Hepatocyte (in vitro differentiated cells): ENCODE results near the gene D2HGDH. TPM values are rescaled to one million over a fixed set of nuclear protein-coding genes. Genes with fewer than 3 reads are reported as not detected.
"Not testable (repeated sequence)": the region's sequence is repeated elsewhere in the genome, so short reads cannot be mapped to it uniquely, and the experiment has no call there.

ENCODE experiments used
- DNase-seq: peaks from one replicate; pipeline ENCODE4 v3.0.0-alpha.2; 2016; ENCODE audit warnings: low spot score
- H2AFZ ChIP-seq: fragments of 200-600 bp; sonication (generic); 2 replicates; pipeline ENCODE4 v1.6.0; 2016; ENCODE audit warnings: antibody characterized with exemption, mild to moderate bottlenecking
- H3K27ac ChIP-seq: fragments of 200-600 bp; sonication (generic); 2 replicates; pipeline ENCODE4 v1.5.1; 2016; ENCODE audit warnings: mild to moderate bottlenecking
- H3K27me3 ChIP-seq: fragments of 200-600 bp; sonication (generic); 2 replicates; pipeline ENCODE4 v1.6.1; 2016
- H3K36me3 ChIP-seq: fragments of 200-600 bp; sonication (generic); replicated peaks from 2 replicates; pipeline ENCODE4 v1.5.1; 2016; ENCODE audit warnings: low read depth; ENCODE audit not compliant: insufficient read depth
- H3K4me1 ChIP-seq: fragments of 200-600 bp; sonication (generic); 2 replicates; pipeline ENCODE4 v1.5.1; 2016; ENCODE audit warnings: mild to moderate bottlenecking, moderate library complexity; ENCODE audit not compliant: insufficient read depth
- H3K4me2 ChIP-seq: fragments of 200-600 bp; sonication (generic); 2 replicates; pipeline ENCODE4 v1.6.0; 2016
- H3K4me3 ChIP-seq: fragments of 200-600 bp; sonication (generic); 2 replicates; pipeline ENCODE4 v1.5.1; 2016; ENCODE audit warnings: mild to moderate bottlenecking
- H3K79me2 ChIP-seq: fragments of 200-600 bp; sonication (generic); 2 replicates; pipeline ENCODE4 v1.6.0; 2017; ENCODE audit warnings: mild to moderate bottlenecking
- H3K9me2 ChIP-seq: fragments of 200-600 bp; sonication (generic); replicated peaks from 2 replicates; pipeline ENCODE4 v1.6.0; 2017; ENCODE audit warnings: mild to moderate bottlenecking; ENCODE audit not compliant: insufficient read depth
- H3K9me3 ChIP-seq: fragments of 200-600 bp; sonication (generic); 2 replicates; pipeline ENCODE4 v1.5.1; 2016; ENCODE audit warnings: low read depth, mild to moderate bottlenecking
- H4K20me1 ChIP-seq: fragments of 200-600 bp; sonication (generic); 2 replicates; pipeline ENCODE4 v1.6.0; 2016; ENCODE audit warnings: mild to moderate bottlenecking; ENCODE audit not compliant: insufficient read depth, poor library complexity, severe bottlenecking
- EZH2 ChIP-seq: fragments of 200-600 bp; sonication (generic); IDR thresholded peaks from 2 replicates; pipeline ENCODE4 v1.6.1; 2016; ENCODE audit warnings: antibody characterized with exemption, mild to moderate bottlenecking, borderline replicate concordance
- EZH2phosphoT487 ChIP-seq: fragments of 200-600 bp; sonication (generic); IDR thresholded peaks from one replicate; pipeline ENCODE4 v1.6.1; 2018; ENCODE audit warnings: antibody characterized with exemption, mild to moderate bottlenecking, low read depth, moderate library complexity; ENCODE audit not compliant: unreplicated experiment, severe bottlenecking
- WGBS: methylation state at CpG from one replicate; pipeline ENCODE4 v1.1.6; 2016; ENCODE audit warnings: low lambda C conversion rate; ENCODE audit errors: missing lambda C conversion rate; 5-methylcytosine and 5-hydroxymethylcytosine counted together
- polyA plus RNA-seq: library from polyadenylated mRNA; unstranded; fragments of >200 nt; fragmentation: Nextera tagmentation; extraction: Ambion mirVana; gene quantifications from 2 replicates; pipeline ENCODE4 v1.2.1, GENCODE V29; 2016
- total RNA-seq: library from RNA; depleted of rRNA; stranded (reverse); fragments of >200 nt; gene quantifications from 2 replicates; pipeline ENCODE4 v1.2.3, GENCODE V29; 2014
- TF ChIP-seq, protein P1 (sequence below): fragments of 200-600 bp; sonication (generic); IDR thresholded peaks from 2 replicates; pipeline ENCODE4 v1.5.1; 2016; ENCODE audit warnings: antibody characterized with exemption, mild to moderate bottlenecking; ENCODE audit not compliant: poor library complexity

The D2HGDH gene
- total and polyA plus RNA-seq, 2 experiments from 2014 or later: 12.9 to 41.2 TPM

DNA sequence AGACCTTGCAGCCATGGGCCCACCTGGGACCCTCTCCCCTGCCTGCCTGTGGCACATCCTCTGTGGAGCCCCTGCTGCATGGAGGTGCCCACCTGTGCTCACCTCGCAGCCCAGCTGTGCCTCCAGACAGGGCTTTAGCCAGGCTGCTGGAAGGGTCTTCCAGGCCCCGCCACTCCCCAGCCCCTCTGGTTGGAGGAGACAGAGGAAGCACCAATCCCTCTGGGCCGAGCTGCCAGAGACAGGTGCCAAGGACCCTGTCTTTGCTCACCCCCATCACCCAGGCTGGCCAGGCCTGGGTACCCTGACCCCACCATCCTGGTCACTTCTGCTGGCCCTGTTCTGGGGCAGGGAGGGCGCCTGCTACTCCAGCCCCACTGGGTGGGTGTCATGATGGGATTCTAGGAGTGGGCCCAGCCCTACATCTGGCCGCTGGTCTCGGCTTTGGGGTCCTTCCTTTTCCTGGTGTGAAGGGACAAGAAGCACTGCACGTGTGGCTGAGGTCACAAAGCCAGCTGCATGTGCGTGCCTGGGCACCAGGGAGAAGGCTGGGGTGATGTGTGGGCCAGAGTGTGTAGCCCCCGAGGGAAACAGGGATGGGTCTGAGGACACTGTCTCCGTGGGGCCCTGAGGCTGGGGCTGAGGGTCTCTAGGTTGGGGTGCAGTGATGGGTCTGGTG lies 65.2 kb downstream of the D2HGDH start:
- H3K4me3 ChIP-seq: no peak overlapping the region
- no peaks in the 10 kb centered on the region for H3K9me3 ChIP-seq
- TF ChIP-seq EZH2phosphoT487: no peak
- WGBS: 95% methylated on average over 9 of the region's 10 CpGs
- no peaks in the 10 kb centered on the region for H3K9me2 ChIP-seq
- H3K4me1 ChIP-seq: peaks cover 6% of the 10 kb centered on the region
- H3K27me3 ChIP-seq: no peaks in the 10 kb centered on the region
- H3K36me3 ChIP-seq: no peaks in the 10 kb centered on the region
- H3K79me2 ChIP-seq: no peaks in the 10 kb centered on the region
- H4K20me1 ChIP-seq: no peaks in the 10 kb centered on the region
- no peak overlapping the region for H3K27ac ChIP-seq
- no peak overlapping the region for H3K4me2 ChIP-seq
- no peak overlapping the region for H2AFZ ChIP-seq
- no peak for DNase-seq

GRCh38 chr2:241800198-241800903 lies 65.9 kb downstream of the D2HGDH start:
- H3K4me2 ChIP-seq, H4K20me1 ChIP-seq, H3K4me1 ChIP-seq, H3K36me3 ChIP-seq, H3K27ac ChIP-seq, H3K4me3 ChIP-seq, H2AFZ ChIP-seq, DNase-seq, H3K79me2 ChIP-seq, H3K9me2 ChIP-seq, H3K27me3 ChIP-seq, H3K9me3 ChIP-seq: not testable (repeated sequence)
- 88% methylated on average over 33 of the region's 35 CpGs for WGBS

DNA sequence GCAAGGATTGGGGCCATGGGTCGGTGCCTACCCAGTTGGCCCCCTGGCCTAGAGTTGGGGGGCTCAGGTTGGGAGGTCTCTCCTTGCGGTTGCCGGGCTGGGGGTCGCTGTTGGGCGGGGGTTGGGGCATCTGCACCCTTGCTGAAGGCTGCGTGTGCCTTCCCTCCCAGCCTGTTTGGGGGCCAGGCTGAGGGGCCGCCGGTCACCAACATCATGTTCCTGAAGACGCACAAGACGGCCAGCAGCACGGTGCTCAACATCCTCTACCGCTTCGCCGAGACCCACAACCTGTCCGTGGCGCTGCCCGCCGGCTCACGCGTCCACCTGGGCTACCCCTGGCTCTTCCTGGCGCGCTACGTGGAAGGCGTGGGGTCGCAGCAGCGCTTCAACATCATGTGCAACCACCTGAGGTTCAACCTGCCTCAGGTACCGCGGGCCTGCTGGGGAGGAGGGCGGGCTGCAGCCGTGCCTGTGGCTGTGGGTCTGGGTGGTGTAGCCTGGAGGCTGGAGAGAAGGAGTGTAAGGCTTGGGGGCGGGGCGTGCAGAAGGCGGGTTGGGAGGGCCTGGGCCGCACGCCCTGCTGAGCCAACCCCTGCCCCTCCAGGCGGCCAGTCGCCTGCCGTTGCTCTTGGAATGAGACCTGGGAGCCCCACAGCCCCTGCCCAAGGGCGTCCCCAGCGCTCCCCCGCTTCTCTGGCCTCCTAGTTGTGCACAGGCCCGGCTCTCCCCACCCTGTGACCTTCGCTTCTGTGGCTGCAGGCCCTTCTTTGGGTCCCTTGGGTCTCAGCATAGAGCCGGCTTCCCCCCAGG lies 67.4 kb downstream of the D2HGDH start:
- Histone ChIP-seq H3K9me3 (no peaks in the 10 kb centered on the region), H4K20me1 (no peaks in the 10 kb centered on the region), H3K79me2 (no peaks in the 10 kb centered on the region), H3K27ac (no peak overlapping the region), H3K36me3 (no peaks in the 10 kb centered on the region), H2AFZ (no peak overlapping the region), H3K27me3 (no peaks in the 10 kb centered on the region), H3K4me1 (peaks cover 9% of the 10 kb centered on the region), H3K9me2 (no peaks in the 10 kb centered on the region), H3K4me3 (no peak overlapping the region), H3K4me2 (no peak overlapping the region)
- TF ChIP-seq EZH2 (no peak), EZH2phosphoT487 (no peak)
- WGBS: 80% methylated on average over 25 of the region's 44 CpGs
- peak; percentile 31 for DNase-seq

GRCh38 chr2:241802421-241803318 lies 68.2 kb downstream of the D2HGDH start:
- H3K9me3 ChIP-seq: no peaks in the 10 kb centered on the region
- no peaks in the 10 kb centered on the region for H4K20me1 ChIP-seq
- no peak overlapping the region for H3K4me3 ChIP-seq
- TF ChIP-seq, protein P1, sequence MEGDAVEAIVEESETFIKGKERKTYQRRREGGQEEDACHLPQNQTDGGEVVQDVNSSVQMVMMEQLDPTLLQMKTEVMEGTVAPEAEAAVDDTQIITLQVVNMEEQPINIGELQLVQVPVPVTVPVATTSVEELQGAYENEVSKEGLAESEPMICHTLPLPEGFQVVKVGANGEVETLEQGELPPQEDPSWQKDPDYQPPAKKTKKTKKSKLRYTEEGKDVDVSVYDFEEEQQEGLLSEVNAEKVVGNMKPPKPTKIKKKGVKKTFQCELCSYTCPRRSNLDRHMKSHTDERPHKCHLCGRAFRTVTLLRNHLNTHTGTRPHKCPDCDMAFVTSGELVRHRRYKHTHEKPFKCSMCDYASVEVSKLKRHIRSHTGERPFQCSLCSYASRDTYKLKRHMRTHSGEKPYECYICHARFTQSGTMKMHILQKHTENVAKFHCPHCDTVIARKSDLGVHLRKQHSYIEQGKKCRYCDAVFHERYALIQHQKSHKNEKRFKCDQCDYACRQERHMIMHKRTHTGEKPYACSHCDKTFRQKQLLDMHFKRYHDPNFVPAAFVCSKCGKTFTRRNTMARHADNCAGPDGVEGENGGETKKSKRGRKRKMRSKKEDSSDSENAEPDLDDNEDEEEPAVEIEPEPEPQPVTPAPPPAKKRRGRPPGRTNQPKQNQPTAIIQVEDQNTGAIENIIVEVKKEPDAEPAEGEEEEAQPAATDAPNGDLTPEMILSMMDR: no peak
- H3K4me1 ChIP-seq: peaks cover 9% of the 10 kb centered on the region
- peak; percentile 8 for DNase-seq
- H3K27me3 ChIP-seq: no peaks in the 10 kb centered on the region
- H3K79me2 ChIP-seq: no peaks in the 10 kb centered on the region
- whole genome bisulfite sequencing: 91% methylated on average over 17 of the region's 32 CpGs
- no peak overlapping the region for H2AFZ ChIP-seq
- no peak overlapping the region for H3K27ac ChIP-seq
- H3K36me3 ChIP-seq: no peaks in the 10 kb centered on the region
- no peaks in the 10 kb centered on the region for H3K9me2 ChIP-seq
- H3K4me2 ChIP-seq: peak overlapping the region; percentile 77
